HepG2 (cell line): Measurements from ENCODE around the gene OR2S2. TPM values are rescaled to one million over a fixed set of nuclear protein-coding genes. Genes with fewer than 3 reads are reported as not detected.

Experiments used
- ELF1 ChIP-seq: sonication (generic); formaldehyde crosslinking; IDR thresholded peaks from 2 replicates; pipeline ENCODE4 v1.4.0; 2020; ENCODE audit warnings: missing genetic modification reagents
- HNF4G ChIP-seq, 2 experiments: sonication (generic) in 1 of 2; formaldehyde crosslinking in 1 of 2; IDR thresholded peaks; 2 replicates each; pipeline versions ENCODE4 v1.4.0 to v1.6.1; 2011 to 2020; ENCODE audit warnings: borderline replicate concordance in 2 of 2, low read depth in 2 of 2, mild to moderate bottlenecking in 2 of 2, low read length in 1 of 2, missing genetic modification reagents in 1 of 2, moderate library complexity in 1 of 2
- HNRNPH1 ChIP-seq: fragments of 200-400 bp; formaldehyde crosslinking; optimal IDR thresholded peaks from 2 replicates; pipeline ENCODE3; 2017; ENCODE audit warnings: mild to moderate bottlenecking, low read depth, low read length
- HNRNPL ChIP-seq: fragments of 200-400 bp; formaldehyde crosslinking; IDR thresholded peaks from 2 replicates; pipeline ENCODE4 v1.6.1; 2017; ENCODE audit warnings: mild to moderate bottlenecking, low read depth, low read length
- RAD21 ChIP-seq: fragments of 450-650 bp; formaldehyde crosslinking; IDR thresholded peaks from 2 replicates; pipeline ENCODE4 v1.5.0; 2020; ENCODE audit warnings: mild to moderate bottlenecking
- RNF2 ChIP-seq: fragments of 450-650 bp; conservative IDR thresholded peaks from 2 replicates; pipeline ENCODE4 v1.6.1; 2016; ENCODE audit warnings: low read depth
- SKI ChIP-seq: fragments of 450-650 bp; IDR thresholded peaks from one replicate; pipeline ENCODE4 v1.6.1; 2018; ENCODE audit warnings: mild to moderate bottlenecking; ENCODE audit not compliant: partially characterized antibody
- SRF ChIP-seq: IDR thresholded peaks from 2 replicates; pipeline ENCODE4 v1.6.1; 2011; ENCODE audit warnings: mild to moderate bottlenecking, low read depth, low read length, moderate library complexity
- TBL1XR1 ChIP-seq: fragments of 150-350 bp; IDR thresholded peaks from 2 replicates; pipeline ENCODE4 v1.6.1; 2014; ENCODE audit warnings: borderline replicate concordance, low read length; ENCODE audit not compliant: partially characterized antibody
- TGIF2 ChIP-seq: IDR thresholded peaks from 2 replicates; pipeline ENCODE4 v1.6.1; 2016; ENCODE audit warnings: control low read depth, missing compliant biosample characterization
- ZFP37 ChIP-seq: sonication (generic); formaldehyde crosslinking; IDR thresholded peaks from 2 replicates; pipeline ENCODE4 v1.4.0; 2020; ENCODE audit warnings: missing genetic modification reagents, borderline replicate concordance
- ZMAT3 ChIP-seq: sonication (generic); formaldehyde crosslinking; conservative IDR thresholded peaks from 2 replicates; pipeline ENCODE4 v1.7.0; 2021; ENCODE audit warnings: missing genetic modification reagents
- ZMYM2 ChIP-seq: sonication (generic); formaldehyde crosslinking; IDR thresholded peaks from 2 replicates; pipeline ENCODE4 v1.8.0; 2022; ENCODE audit warnings: mild to moderate bottlenecking, missing genetic modification reagents
- ZNF17 ChIP-seq: sonication (generic); formaldehyde crosslinking; IDR thresholded peaks from 2 replicates; pipeline ENCODE4 v1.5.0; 2020; ENCODE audit warnings: mild to moderate bottlenecking, missing genetic modification reagents
- ZNF263 ChIP-seq: sonication (generic); formaldehyde crosslinking; IDR thresholded peaks from 2 replicates; pipeline ENCODE4 v1.4.0; 2020; ENCODE audit warnings: missing genetic modification reagents
- ZNF607 ChIP-seq: sonication (generic); formaldehyde crosslinking; IDR thresholded peaks from 2 replicates; pipeline ENCODE4 v1.5.1; 2020; ENCODE audit warnings: missing genetic modification reagents, mild to moderate bottlenecking, borderline replicate concordance
- ZNF703 ChIP-seq: sonication (generic); formaldehyde crosslinking; IDR thresholded peaks from 2 replicates; pipeline ENCODE4 v1.5.1; 2020; ENCODE audit warnings: missing genetic modification reagents, mild to moderate bottlenecking, moderate library complexity, borderline replicate concordance
- ZZZ3 ChIP-seq: sonication (generic); formaldehyde crosslinking; IDR thresholded peaks from 2 replicates; pipeline ENCODE4 v1.4.0; 2020; ENCODE audit warnings: missing genetic modification reagents, mild to moderate bottlenecking, borderline replicate concordance
- polyA plus RNA-seq, 8 experiments: library from polyadenylated mRNA; depleted of rRNA in 3 of 8; stranded (reverse) in 7 of 8; unstranded in 1 of 8; fragments of >200 nt; fragmentation: Illumina TruSeq in 4 of 8; extraction: Trizol in 4 of 8; gene quantifications; 2 replicates each; pipeline versions ENCODE4 v1.2.1 to v1.2.3, GENCODE V29; 2011 to 2016; ENCODE audit warnings: low read depth in 4 of 8, missing spikeins in 1 of 8, mixed read lengths in 1 of 8; ENCODE audit not compliant: insufficient read depth in 1 of 8
- total RNA-seq, 5 experiments: library from RNA; depleted of rRNA; stranded (reverse); fragments of >200 nt; fragmentation: Illumina TruSeq; extraction: Trizol; gene quantifications; 2 replicates each; pipeline ENCODE4 v1.2.3, GENCODE V29; 2016; ENCODE audit warnings: low read depth in 1 of 5
- TF ChIP-seq, protein P1 (sequence below): sonication (generic); formaldehyde crosslinking; IDR thresholded peaks from 2 replicates; pipeline ENCODE4 v1.4.0; 2020; ENCODE audit warnings: missing genetic modification reagents
- TF ChIP-seq, protein P2 (sequence below): sonication (generic); formaldehyde crosslinking; IDR thresholded peaks from 2 replicates; pipeline ENCODE4 v1.9.0; 2021; ENCODE audit warnings: missing genetic modification reagents, borderline replicate concordance
- TF ChIP-seq, protein P3 (sequence below): sonication (generic); formaldehyde crosslinking; IDR thresholded peaks from 2 replicates; pipeline ENCODE4 v1.4.0; 2020; ENCODE audit warnings: missing genetic modification reagents
- TF ChIP-seq, protein P4 (sequence below): sonication (generic); formaldehyde crosslinking; IDR thresholded peaks from 2 replicates; pipeline ENCODE4 v1.5.0; 2020; ENCODE audit warnings: missing genetic modification reagents

The OR2S2 gene
- total and polyA plus RNA-seq, 2 of the 13 experiments (the other 11 are each of a cell fraction or from before 2014, with no cell fraction given): not detected

DNA sequence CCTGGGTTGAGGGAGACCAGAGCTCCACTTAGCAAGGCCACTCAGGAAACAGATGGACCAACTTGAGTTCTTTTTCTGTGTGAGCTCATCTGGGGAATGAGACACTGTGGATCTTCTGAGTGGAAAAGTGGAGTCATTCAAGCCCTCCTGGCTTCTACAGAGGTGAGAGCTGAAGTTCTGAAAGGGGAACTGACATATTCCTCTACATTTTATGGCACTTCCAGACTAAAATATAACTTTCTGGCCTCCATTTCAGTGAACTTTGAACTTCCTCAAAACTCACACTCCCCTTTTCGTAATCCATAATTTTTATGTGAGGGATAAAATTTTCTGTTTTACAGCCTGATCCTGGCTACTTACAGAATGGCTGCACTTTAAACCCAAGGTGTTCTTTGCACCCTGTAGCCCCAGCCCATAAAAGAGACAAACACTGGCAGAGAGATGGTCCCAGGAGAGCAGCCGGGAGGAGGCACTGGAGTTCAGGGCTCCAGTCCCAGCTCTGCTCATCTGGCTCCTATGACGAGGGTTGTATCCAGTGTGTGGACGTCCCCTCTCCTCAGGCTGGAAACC lies 37.8 kb downstream of the OR2S2 start (continued):
- TF ChIP-seq, protein P1, sequence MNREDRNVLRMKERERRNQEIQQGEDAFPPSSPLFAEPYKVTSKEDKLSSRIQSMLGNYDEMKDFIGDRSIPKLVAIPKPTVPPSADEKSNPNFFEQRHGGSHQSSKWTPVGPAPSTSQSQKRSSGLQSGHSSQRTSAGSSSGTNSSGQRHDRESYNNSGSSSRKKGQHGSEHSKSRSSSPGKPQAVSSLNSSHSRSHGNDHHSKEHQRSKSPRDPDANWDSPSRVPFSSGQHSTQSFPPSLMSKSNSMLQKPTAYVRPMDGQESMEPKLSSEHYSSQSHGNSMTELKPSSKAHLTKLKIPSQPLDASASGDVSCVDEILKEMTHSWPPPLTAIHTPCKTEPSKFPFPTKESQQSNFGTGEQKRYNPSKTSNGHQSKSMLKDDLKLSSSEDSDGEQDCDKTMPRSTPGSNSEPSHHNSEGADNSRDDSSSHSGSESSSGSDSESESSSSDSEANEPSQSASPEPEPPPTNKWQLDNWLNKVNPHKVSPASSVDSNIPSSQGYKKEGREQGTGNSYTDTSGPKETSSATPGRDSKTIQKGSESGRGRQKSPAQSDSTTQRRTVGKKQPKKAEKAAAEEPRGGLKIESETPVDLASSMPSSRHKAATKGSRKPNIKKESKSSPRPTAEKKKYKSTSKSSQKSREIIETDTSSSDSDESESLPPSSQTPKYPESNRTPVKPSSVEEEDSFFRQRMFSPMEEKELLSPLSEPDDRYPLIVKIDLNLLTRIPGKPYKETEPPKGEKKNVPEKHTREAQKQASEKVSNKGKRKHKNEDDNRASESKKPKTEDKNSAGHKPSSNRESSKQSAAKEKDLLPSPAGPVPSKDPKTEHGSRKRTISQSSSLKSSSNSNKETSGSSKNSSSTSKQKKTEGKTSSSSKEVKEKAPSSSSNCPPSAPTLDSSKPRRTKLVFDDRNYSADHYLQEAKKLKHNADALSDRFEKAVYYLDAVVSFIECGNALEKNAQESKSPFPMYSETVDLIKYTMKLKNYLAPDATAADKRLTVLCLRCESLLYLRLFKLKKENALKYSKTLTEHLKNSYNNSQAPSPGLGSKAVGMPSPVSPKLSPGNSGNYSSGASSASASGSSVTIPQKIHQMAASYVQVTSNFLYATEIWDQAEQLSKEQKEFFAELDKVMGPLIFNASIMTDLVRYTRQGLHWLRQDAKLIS (CRISPR knock-in tag): no peak
- TF ChIP-seq TBL1XR1 (no peak), ZZZ3 (no peak), SKI (no peak), HNF4G (IDR thresholded peaks at IDR 0.05; ENCODE audit: borderline replicate concordance, low read depth, low read length) (peak; percentile 57), HNF4G (CRISPR knock-in tag; IDR thresholded peaks at IDR 0.05; ENCODE audit: borderline replicate concordance, low read depth) (no peak), ELF1 (CRISPR knock-in tag) (no peak), ZFP37 (no peak), TGIF2 (CRISPR knock-in tag) (peak; percentile 56; the same call in 1 of the 2 replicates), HNRNPL (no peak), ZMAT3 (no peak), ZNF17 (CRISPR knock-in tag) (no peak), ZNF703 (CRISPR knock-in tag) (no peak), SRF (no peak), HNRNPH1 (no peak), RNF2 (no peak), RAD21 (CRISPR knock-in tag) (0 out of 2 replicates have a peak, but pooled peaks have one; percentile 26), ZMYM2 (CRISPR knock-in tag) (no peak), ZNF607 (CRISPR knock-in tag) (no peak), ZNF263 (CRISPR knock-in tag) (peak; percentile 30; the same call in 1 of the 2 replicates)
- TF ChIP-seq, protein P2, sequence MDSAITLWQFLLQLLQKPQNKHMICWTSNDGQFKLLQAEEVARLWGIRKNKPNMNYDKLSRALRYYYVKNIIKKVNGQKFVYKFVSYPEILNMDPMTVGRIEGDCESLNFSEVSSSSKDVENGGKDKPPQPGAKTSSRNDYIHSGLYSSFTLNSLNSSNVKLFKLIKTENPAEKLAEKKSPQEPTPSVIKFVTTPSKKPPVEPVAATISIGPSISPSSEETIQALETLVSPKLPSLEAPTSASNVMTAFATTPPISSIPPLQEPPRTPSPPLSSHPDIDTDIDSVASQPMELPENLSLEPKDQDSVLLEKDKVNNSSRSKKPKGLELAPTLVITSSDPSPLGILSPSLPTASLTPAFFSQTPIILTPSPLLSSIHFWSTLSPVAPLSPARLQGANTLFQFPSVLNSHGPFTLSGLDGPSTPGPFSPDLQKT (CRISPR knock-in tag): no peak
- TF ChIP-seq, protein P3, sequence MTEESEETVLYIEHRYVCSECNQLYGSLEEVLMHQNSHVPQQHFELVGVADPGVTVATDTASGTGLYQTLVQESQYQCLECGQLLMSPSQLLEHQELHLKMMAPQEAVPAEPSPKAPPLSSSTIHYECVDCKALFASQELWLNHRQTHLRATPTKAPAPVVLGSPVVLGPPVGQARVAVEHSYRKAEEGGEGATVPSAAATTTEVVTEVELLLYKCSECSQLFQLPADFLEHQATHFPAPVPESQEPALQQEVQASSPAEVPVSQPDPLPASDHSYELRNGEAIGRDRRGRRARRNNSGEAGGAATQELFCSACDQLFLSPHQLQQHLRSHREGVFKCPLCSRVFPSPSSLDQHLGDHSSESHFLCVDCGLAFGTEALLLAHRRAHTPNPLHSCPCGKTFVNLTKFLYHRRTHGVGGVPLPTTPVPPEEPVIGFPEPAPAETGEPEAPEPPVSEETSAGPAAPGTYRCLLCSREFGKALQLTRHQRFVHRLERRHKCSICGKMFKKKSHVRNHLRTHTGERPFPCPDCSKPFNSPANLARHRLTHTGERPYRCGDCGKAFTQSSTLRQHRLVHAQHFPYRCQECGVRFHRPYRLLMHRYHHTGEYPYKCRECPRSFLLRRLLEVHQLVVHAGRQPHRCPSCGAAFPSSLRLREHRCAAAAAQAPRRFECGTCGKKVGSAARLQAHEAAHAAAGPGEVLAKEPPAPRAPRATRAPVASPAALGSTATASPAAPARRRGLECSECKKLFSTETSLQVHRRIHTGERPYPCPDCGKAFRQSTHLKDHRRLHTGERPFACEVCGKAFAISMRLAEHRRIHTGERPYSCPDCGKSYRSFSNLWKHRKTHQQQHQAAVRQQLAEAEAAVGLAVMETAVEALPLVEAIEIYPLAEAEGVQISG: 0 out of 2 replicates have a peak, but pooled peaks have one; percentile 30
- TF ChIP-seq, protein P4, sequence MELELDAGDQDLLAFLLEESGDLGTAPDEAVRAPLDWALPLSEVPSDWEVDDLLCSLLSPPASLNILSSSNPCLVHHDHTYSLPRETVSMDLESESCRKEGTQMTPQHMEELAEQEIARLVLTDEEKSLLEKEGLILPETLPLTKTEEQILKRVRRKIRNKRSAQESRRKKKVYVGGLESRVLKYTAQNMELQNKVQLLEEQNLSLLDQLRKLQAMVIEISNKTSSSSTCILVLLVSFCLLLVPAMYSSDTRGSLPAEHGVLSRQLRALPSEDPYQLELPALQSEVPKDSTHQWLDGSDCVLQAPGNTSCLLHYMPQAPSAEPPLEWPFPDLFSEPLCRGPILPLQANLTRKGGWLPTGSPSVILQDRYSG: no peak
